DMS153 (cell line): Measurements from ENCODE around the gene PTPDC1.
"Not testable (repeated sequence)": the region's sequence is repeated elsewhere in the genome, so short reads cannot be mapped to it uniquely, and the experiment has no call there.

Source experiments
- DNase-seq: peaks from one replicate; lab custom pipeline; 2025; lab: John Stamatoyannopoulos, UW

Gene PTPDC1

GRCh38 chr9:94094219-94095145, 10.2 kb downstream of the PTPDC1 start:
- not testable (repeated sequence) for DNase-seq

GRCh38 chr9:94096819-94097577, 12.7 kb downstream of the PTPDC1 start:
- DNase-seq = no peak

GRCh38 chr9:94097788-94098414, 13.6 kb downstream of the PTPDC1 start:
- DNase-seq = no peak

- DNase-seq = no peak
Observed at GRCh38 chr9:94100152-94100879, 16.1 kb downstream of the PTPDC1 start.

GRCh38 chr9:94101162-94101853, 17.0 kb downstream of the PTPDC1 start:
- no peak for DNase-seq

- no peak for DNase-seq
Observed at GRCh38 chr9:94108584-94108983, 24.3 kb downstream of the PTPDC1 start.

- no peak for DNase-seq
Observed at GRCh38 chr9:94110821-94111252, 26.6 kb downstream of the PTPDC1 start.

- DNase-seq = no peak
Observed at GRCh38 chr9:94111446-94111845, 27.2 kb downstream of the PTPDC1 start.

- no peak for DNase-seq
Observed at GRCh38 chr9:94112716-94113465, 28.6 kb downstream of the PTPDC1 start.

- DNase-seq = not testable (repeated sequence)
Observed at GRCh38 chr9:94120088-94120487, 35.8 kb downstream of the PTPDC1 start.

GRCh38 chr9:94120854-94121376, 36.7 kb downstream of the PTPDC1 start:
- DNase-seq = no peak

GRCh38 chr9:94126844-94127243, 42.6 kb downstream of the PTPDC1 start:
- no peak for DNase-seq

GRCh38 chr9:94127806-94128205, 43.5 kb downstream of the PTPDC1 start:
- no peak for DNase-seq

- DNase-seq = no peak
Observed at GRCh38 chr9:94128580-94128979, 44.3 kb downstream of the PTPDC1 start.

- DNase-seq = no peak
Observed at GRCh38 chr9:94134629-94135028, 50.4 kb downstream of the PTPDC1 start.

GRCh38 chr9:94135222-94135621, 51.0 kb downstream of the PTPDC1 start:
- DNase-seq = no peak

- DNase-seq = no peak
Observed at GRCh38 chr9:94139672-94140417, 55.6 kb downstream of the PTPDC1 start.

GRCh38 chr9:94140418-94140780, 56.1 kb downstream of the PTPDC1 start:
- DNase-seq = no peak
